NCI-H146 (cell line): ENCODE results near the gene B2M.
A peak's percentile ranks its signal among the peaks of the same experiment; 100 is the strongest.
"Not testable (repeated sequence)": the region's sequence is repeated elsewhere in the genome, so short reads cannot be mapped to it uniquely, and the experiment has no call there.

Source experiments
- DNase-seq: peaks from one replicate; lab custom pipeline; 2025; lab: John Stamatoyannopoulos, UW

B2M gene

GRCh38 chr15:44698641-44699040 is 12.7 kb upstream of the B2M start:
- DNase-seq = no peak

DNA sequence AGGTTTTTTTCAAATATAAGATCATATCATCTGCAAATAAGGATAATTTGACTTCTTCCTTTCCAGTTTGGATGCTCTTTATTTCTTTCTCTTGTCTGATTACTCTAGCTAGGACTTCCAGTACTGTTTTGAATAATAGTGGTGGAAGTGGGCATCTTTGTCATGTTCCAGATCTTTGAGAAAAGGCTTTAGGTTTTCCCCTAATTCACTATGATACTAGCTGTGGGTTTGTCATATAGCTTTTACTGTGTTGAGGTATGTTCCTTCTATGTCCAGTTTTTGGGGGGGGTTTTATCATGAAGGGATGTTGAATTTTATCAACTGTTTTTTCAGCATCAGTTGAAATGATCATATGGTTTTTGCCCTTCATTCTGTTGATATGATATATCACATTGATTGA is 10.6 kb upstream of the B2M start:
- not testable (repeated sequence) for DNase-seq

- DNase-seq = no peak
Observed at GRCh38 chr15:44705986-44706385, 5.3 kb upstream of the B2M start.

GRCh38 chr15:44706401-44706800 is 4.9 kb upstream of the B2M start:
- DNase-seq = no peak

GRCh38 chr15:44706946-44707636 is 4.2 kb upstream of the B2M start:
- no peak for DNase-seq

GRCh38 chr15:44710236-44711095 is 851 bp upstream of the B2M start:
- no peak for DNase-seq

DNA sequence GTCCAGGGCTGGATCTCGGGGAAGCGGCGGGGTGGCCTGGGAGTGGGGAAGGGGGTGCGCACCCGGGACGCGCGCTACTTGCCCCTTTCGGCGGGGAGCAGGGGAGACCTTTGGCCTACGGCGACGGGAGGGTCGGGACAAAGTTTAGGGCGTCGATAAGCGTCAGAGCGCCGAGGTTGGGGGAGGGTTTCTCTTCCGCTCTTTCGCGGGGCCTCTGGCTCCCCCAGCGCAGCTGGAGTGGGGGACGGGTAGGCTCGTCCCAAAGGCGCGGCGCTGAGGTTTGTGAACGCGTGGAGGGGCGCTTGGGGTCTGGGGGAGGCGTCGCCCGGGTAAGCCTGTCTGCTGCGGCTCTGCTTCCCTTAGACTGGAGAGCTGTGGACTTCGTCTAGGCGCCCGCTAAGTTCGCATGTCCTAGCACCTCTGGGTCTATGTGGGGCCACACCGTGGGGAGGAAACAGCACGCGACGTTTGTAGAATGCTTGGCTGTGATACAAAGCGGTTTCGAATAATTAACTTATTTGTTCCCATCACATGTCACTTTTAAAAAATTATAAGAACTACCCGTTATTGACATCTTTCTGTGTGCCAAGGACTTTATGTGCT is 527 bp downstream of the B2M start:
- DNase-seq = peak; percentile 24

- peak; percentile 33 for DNase-seq
Observed at GRCh38 chr15:44712346-44713005, 1.2 kb downstream of the B2M start.

DNA sequence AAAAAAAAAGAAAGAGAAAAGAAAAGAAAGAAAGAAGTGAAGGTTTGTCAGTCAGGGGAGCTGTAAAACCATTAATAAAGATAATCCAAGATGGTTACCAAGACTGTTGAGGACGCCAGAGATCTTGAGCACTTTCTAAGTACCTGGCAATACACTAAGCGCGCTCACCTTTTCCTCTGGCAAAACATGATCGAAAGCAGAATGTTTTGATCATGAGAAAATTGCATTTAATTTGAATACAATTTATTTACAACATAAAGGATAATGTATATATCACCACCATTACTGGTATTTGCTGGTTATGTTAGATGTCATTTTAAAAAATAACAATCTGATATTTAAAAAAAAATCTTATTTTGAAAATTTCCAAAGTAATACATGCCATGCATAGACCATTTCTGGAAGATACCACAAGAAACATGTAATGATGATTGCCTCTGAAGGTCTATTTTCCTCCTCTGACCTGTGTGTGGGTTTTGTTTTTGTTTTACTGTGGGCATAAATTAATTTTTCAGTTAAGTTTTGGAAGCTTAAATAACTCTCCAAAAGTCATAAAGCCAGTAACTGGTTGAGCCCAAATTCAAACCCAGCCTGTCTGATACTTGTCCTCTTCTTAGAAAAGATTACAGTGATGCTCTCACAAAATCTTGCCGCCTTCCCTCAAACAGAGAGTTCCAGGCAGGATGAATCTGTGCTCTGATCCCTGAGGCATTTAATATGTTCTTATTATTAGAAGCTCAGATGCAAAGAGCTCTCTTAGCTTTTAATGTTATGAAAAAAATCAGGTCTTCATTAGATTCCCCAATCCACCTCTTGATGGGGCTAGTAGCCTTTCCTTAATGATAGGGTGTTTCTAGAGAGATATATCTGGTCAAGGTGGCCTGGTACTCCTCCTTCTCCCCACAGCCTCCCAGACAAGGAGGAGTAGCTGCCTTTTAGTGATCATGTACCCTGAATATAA is 2.0 kb downstream of the B2M start:
- DNase-seq = peak; percentile 27

DNA sequence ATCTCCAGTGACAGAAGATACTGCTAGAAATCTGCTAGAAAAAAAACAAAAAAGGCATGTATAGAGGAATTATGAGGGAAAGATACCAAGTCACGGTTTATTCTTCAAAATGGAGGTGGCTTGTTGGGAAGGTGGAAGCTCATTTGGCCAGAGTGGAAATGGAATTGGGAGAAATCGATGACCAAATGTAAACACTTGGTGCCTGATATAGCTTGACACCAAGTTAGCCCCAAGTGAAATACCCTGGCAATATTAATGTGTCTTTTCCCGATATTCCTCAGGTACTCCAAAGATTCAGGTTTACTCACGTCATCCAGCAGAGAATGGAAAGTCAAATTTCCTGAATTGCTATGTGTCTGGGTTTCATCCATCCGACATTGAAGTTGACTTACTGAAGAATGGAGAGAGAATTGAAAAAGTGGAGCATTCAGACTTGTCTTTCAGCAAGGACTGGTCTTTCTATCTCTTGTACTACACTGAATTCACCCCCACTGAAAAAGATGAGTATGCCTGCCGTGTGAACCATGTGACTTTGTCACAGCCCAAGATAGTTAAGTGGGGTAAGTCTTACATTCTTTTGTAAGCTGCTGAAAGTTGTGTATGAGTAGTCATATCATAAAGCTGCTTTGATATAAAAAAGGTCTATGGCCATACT is 4.0 kb downstream of the B2M start:
- DNase-seq = no peak

DNA sequence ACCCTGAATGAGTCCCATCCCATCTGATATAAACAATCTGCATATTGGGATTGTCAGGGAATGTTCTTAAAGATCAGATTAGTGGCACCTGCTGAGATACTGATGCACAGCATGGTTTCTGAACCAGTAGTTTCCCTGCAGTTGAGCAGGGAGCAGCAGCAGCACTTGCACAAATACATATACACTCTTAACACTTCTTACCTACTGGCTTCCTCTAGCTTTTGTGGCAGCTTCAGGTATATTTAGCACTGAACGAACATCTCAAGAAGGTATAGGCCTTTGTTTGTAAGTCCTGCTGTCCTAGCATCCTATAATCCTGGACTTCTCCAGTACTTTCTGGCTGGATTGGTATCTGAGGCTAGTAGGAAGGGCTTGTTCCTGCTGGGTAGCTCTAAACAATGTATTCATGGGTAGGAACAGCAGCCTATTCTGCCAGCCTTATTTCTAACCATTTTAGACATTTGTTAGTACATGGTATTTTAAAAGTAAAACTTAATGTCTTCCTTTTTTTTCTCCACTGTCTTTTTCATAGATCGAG is 4.5 kb downstream of the B2M start:
- DNase-seq = no peak

DNA sequence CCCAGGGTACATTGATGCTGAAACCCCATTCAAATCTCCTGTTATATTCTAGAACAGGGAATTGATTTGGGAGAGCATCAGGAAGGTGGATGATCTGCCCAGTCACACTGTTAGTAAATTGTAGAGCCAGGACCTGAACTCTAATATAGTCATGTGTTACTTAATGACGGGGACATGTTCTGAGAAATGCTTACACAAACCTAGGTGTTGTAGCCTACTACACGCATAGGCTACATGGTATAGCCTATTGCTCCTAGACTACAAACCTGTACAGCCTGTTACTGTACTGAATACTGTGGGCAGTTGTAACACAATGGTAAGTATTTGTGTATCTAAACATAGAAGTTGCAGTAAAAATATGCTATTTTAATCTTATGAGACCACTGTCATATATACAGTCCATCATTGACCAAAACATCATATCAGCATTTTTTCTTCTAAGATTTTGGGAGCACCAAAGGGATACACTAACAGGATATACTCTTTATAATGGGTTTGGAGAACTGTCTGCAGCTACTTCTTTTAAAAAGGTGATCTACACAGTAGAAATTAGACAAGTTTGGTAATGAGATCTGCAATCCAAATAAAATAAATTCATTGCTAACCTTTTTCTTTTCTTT is 5.8 kb downstream of the B2M start:
- DNase-seq = no peak

DNA sequence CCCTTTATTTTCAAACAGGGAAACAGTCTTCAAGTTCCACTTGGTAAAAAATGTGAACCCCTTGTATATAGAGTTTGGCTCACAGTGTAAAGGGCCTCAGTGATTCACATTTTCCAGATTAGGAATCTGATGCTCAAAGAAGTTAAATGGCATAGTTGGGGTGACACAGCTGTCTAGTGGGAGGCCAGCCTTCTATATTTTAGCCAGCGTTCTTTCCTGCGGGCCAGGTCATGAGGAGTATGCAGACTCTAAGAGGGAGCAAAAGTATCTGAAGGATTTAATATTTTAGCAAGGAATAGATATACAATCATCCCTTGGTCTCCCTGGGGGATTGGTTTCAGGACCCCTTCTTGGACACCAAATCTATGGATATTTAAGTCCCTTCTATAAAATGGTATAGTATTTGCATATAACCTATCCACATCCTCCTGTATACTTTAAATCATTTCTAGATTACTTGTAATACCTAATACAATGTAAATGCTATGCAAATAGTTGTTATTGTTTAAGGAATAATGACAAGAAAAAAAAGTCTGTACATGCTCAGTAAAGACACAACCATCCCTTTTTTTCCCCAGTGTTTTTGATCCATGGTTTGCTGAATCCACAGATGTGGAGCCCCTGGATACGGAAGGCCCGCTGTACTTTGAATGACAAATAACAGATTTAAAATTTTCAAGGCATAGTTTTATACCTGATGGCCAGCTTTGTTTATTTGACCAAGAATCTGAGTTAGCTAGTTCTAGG is 7.0 kb downstream of the B2M start:
- DNase-seq = no peak

- no peak for DNase-seq
Observed at GRCh38 chr15:44718927-44719292, 7.6 kb downstream of the B2M start.

GRCh38 chr15:44719293-44719999 is 8.1 kb downstream of the B2M start:
- DNase-seq = no peak

GRCh38 chr15:44720000-44720435 is 8.7 kb downstream of the B2M start:
- not testable (repeated sequence) for DNase-seq

DNA sequence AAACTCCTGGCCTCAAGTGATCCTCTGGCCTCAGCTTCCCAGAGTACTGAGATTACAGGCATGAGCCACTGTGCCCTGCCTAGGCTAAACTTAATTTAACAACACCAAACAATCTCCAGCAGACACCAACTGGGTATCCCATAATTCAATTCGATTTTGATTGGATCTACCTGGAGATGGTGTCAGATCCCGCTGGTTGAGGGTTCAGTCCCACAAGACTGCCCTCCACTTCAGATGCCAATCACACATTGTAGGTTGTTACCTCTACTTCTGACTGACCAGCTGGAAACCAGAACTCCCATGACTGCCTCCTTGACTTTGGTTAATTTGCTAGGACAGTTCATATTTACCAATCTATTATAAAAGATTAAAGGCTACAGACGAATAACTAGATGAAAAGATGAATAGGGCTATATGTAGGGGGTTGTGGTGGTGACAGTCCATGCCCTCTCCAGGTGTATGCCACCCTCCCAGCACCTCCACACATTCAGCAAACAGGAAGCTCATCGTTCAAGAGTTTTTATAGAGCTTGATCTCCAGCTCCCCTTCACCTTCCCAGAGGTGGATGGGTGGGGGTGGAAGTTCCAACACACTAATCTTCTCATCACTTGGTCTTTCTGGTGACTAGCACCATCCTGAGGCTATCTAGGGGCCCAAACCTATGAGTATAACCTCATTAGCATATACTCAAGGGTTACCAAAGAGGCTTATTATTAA is 9.3 kb downstream of the B2M start:
- DNase-seq = no peak

GRCh38 chr15:44722011-44722410 is 10.7 kb downstream of the B2M start:
- no peak for DNase-seq
